Loucy (cell line): Measurements from ENCODE around the gene ACP1.

Source experiments
- H2AFZ ChIP-seq: fragments of 200-600 bp; sonication (generic); 2 replicates; pipeline ENCODE4 v1.6.0; 2016; ENCODE audit warnings: antibody characterized with exemption, mild to moderate bottlenecking, low read length, moderate library complexity
- H3F3A ChIP-seq: fragments of 200-600 bp; 2 replicates; pipeline ENCODE4 v1.6.0; 2016; ENCODE audit warnings: antibody characterized with exemption, low read depth, mild to moderate bottlenecking
- H3K27me3 ChIP-seq: fragments of 200-600 bp; sonication (generic); 2 replicates; pipeline ENCODE4 v1.6.1; 2014; ENCODE audit warnings: low read length, mild to moderate bottlenecking; ENCODE audit not compliant: insufficient read depth, poor library complexity, severe bottlenecking
- H3K36me3 ChIP-seq: fragments of 200-600 bp; sonication (generic); 2 replicates; pipeline ENCODE4 v1.6.1; 2016; ENCODE audit warnings: low read length; ENCODE audit not compliant: insufficient read depth
- H3K4me1 ChIP-seq: fragments of 200-600 bp; sonication (generic); 2 replicates; pipeline ENCODE4 v1.5.1; 2014; ENCODE audit warnings: low read length, mild to moderate bottlenecking; ENCODE audit not compliant: insufficient read depth, poor library complexity, severe bottlenecking
- H3K4me2 ChIP-seq: fragments of 200-600 bp; sonication (generic); 2 replicates; pipeline ENCODE4 v1.6.0; 2014; ENCODE audit warnings: antibody characterized with exemption, low read length, low read depth, mild to moderate bottlenecking; ENCODE audit not compliant: poor library complexity, severe bottlenecking
- H3K4me3 ChIP-seq: fragments of 200-600 bp; sonication (generic); 2 replicates; pipeline ENCODE4 v1.5.1; 2014; ENCODE audit warnings: low read length, mild to moderate bottlenecking, mixed read lengths; ENCODE audit not compliant: poor library complexity, severe bottlenecking
- H3K79me2 ChIP-seq: fragments of 200-600 bp; sonication (generic); 2 replicates; pipeline ENCODE4 v1.6.1; 2014; ENCODE audit warnings: low read length; ENCODE audit not compliant: insufficient read depth
- H3K9ac ChIP-seq: fragments of 200-600 bp; sonication (generic); 2 replicates; pipeline ENCODE4 v1.6.0; 2014; ENCODE audit warnings: mild to moderate bottlenecking, low read depth, low read length, moderate library complexity; ENCODE audit not compliant: poor library complexity, severe bottlenecking
- H3K9me2 ChIP-seq: fragments of 200-600 bp; sonication (generic); replicated peaks from 2 replicates; pipeline ENCODE4 v1.6.1; 2016; ENCODE audit warnings: low read depth, low read length, mixed read lengths
- H3K9me3 ChIP-seq: fragments of 200-600 bp; sonication (generic); 2 replicates; pipeline ENCODE4 v1.6.1; 2014; ENCODE audit warnings: mild to moderate bottlenecking, antibody characterized with exemption, low read length, low read depth; ENCODE audit not compliant: insufficient read depth
- H4K20me1 ChIP-seq: fragments of 200-600 bp; sonication (generic); 2 replicates; pipeline ENCODE4 v1.6.0; 2014; ENCODE audit warnings: antibody characterized with exemption, low read length, mild to moderate bottlenecking; ENCODE audit not compliant: insufficient read depth, poor library complexity, severe bottlenecking
- EZH2phosphoT487 ChIP-seq: fragments of 200-600 bp; IDR thresholded peaks from 2 replicates; pipeline ENCODE4 v1.6.1; 2018; ENCODE audit warnings: antibody characterized with exemption, mild to moderate bottlenecking, moderate library complexity, borderline replicate concordance
- TF ChIP-seq, protein P1 (sequence below): fragments of 200-600 bp; sonication (generic); conservative IDR thresholded peaks from 2 replicates; pipeline ENCODE4 v1.5.1; 2014; ENCODE audit warnings: mild to moderate bottlenecking, antibody characterized with exemption, low read length

The ACP1 gene

DNA sequence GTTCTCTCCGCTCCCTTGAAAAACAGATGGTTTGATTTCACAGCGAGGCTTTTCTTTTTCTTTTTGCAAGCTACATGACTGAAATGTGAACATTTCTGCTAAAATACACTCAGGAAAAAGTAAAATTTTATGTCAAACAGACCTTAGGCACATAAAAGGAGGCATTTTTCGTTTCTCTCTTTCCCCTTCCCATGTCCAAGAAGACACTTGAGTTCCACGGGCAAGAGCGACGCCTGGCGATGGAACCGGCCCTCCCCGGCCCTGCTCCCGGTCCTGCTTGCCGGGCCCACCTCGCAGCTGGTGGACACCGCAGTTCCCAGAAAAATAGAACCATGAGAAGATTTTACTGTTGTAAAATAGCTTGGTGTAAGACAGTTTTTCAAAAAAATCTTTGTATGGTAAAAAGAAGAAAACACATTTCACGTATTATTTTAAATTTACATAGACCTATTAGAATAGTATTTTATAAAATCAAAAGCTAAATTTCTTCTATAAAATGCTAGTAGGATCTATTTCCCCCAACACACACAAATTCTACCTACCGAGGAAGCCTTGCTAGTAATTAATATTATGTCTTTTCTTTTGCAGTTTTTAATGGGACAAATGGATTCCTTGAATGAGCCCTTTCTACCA is 25.5 kb downstream of the ACP1 start:
- Histone ChIP-seq H3K36me3 (no peaks in the 10 kb centered on the region), H3K4me2 (no peak overlapping the region), H2AFZ (no peak overlapping the region), H3K79me2 (no peaks in the 10 kb centered on the region), H3K9me3 (no peaks in the 10 kb centered on the region), H3F3A (no peaks in the 10 kb centered on the region), H3K9ac (no peak overlapping the region), H3K9me2 (no peaks in the 10 kb centered on the region), H4K20me1 (no peaks in the 10 kb centered on the region), H3K4me3 (no peak overlapping the region), H3K27me3 (no peaks in the 10 kb centered on the region), H3K4me1 (no peaks in the 10 kb centered on the region)
- TF ChIP-seq, protein P1, sequence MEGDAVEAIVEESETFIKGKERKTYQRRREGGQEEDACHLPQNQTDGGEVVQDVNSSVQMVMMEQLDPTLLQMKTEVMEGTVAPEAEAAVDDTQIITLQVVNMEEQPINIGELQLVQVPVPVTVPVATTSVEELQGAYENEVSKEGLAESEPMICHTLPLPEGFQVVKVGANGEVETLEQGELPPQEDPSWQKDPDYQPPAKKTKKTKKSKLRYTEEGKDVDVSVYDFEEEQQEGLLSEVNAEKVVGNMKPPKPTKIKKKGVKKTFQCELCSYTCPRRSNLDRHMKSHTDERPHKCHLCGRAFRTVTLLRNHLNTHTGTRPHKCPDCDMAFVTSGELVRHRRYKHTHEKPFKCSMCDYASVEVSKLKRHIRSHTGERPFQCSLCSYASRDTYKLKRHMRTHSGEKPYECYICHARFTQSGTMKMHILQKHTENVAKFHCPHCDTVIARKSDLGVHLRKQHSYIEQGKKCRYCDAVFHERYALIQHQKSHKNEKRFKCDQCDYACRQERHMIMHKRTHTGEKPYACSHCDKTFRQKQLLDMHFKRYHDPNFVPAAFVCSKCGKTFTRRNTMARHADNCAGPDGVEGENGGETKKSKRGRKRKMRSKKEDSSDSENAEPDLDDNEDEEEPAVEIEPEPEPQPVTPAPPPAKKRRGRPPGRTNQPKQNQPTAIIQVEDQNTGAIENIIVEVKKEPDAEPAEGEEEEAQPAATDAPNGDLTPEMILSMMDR: no peak

DNA sequence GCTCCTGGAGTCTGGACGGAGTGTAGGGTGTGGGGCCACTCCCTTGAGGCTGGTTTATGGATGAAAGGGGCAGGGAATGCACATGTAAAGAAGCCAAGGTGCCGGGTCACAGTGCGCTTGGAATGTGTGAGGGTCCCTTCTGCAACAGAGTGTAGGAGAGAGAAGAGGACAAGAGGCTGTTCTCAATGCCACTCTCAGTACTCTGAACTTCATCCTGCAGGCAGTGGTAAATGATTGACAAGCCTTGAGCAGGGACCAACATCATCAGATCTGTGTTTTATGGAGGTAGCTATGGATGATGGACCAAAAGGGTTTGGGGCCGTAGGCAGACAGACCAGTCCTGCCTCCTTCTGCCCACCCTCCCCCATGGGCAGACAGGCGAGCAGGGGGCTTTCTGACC is 30.3 kb downstream of the ACP1 start:
- Histone ChIP-seq H3K4me2 (no peak overlapping the region), H3F3A (no peaks in the 10 kb centered on the region), H3K4me1 (no peaks in the 10 kb centered on the region), H3K9ac (no peak overlapping the region), H3K9me3 (no peaks in the 10 kb centered on the region), H3K27me3 (no peaks in the 10 kb centered on the region), H3K4me3 (no peak overlapping the region), H4K20me1 (no peaks in the 10 kb centered on the region), H3K9me2 (no peaks in the 10 kb centered on the region), H3K36me3 (no peaks in the 10 kb centered on the region), H2AFZ (no peak overlapping the region), H3K79me2 (no peaks in the 10 kb centered on the region)
- TF ChIP-seq, protein P1: no peak
- no peak for TF ChIP-seq EZH2phosphoT487

DNA sequence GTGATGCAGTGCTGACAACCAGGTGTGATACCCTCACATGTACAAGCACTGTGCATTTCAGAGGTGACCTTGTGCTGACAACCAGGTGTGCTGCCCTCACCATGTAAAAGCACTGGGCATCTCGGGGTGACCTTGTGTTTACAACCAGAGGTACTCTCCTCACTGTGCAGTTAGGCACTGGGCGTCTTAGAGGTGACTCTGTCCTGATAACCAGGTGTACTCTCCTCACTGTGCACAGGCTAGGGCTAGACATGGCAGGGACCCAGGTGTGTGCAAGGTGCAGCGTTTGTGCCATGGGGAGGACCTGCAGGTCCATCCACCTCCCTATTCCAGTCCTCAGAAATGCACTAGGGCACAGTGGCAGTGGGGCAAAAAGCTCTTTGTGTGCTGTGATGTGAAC is 31.6 kb downstream of the ACP1 start:
- no peaks in the 10 kb centered on the region for H3K79me2 ChIP-seq
- H3K9me2 ChIP-seq: no peaks in the 10 kb centered on the region
- H3K9me3 ChIP-seq: no peaks in the 10 kb centered on the region
- no peaks in the 10 kb centered on the region for H3F3A ChIP-seq
- no peaks in the 10 kb centered on the region for H3K4me1 ChIP-seq
- no peak overlapping the region for H2AFZ ChIP-seq
- H3K27me3 ChIP-seq: no peaks in the 10 kb centered on the region
- no peaks in the 10 kb centered on the region for H3K36me3 ChIP-seq
- H3K4me3 ChIP-seq: no peak overlapping the region
- no peaks in the 10 kb centered on the region for H4K20me1 ChIP-seq
- H3K9ac ChIP-seq: no peak overlapping the region
- no peak overlapping the region for H3K4me2 ChIP-seq
- TF ChIP-seq, protein P1: no peak
- TF ChIP-seq EZH2phosphoT487: no peak
